ENCODE results near the gene FANCI.

Gene FANCI

GRCh38 chr15:89359471-89360293 is 115.9 kb downstream of the FANCI start:
- no peak for TF ChIP-seq USF1 (IDR thresholded peaks at IDR 0.05)
- TF ChIP-seq CEBPB (IDR thresholded peaks at IDR 0.05): no peak
- no peak for TF ChIP-seq NFIC (IDR thresholded peaks at IDR 0.05)
- TF ChIP-seq TAF1 (IDR thresholded peaks at IDR 0.05; ENCODE audit: low read depth): no peak
- no peak for TF ChIP-seq TEAD4 (IDR thresholded peaks at IDR 0.05)

GRCh38 chr15:89360294-89360971 is 116.7 kb downstream of the FANCI start:
- TF ChIP-seq RAD21 (IDR thresholded peaks at IDR 0.05; ENCODE audit: low read depth) (no peak), EP300 (IDR thresholded peaks at IDR 0.05; ENCODE audit: borderline replicate concordance) (no peak), CEBPB (IDR thresholded peaks at IDR 0.05) (no peak)

GRCh38 chr15:89361451-89362202 is 117.8 kb downstream of the FANCI start:
- TF ChIP-seq TEAD4 (IDR thresholded peaks at IDR 0.05): no peak
- no peak for TF ChIP-seq EGR1 (IDR thresholded peaks at IDR 0.05)
- TF ChIP-seq YY1 (IDR thresholded peaks at IDR 0.05; ENCODE audit: low read depth): no peak
- TF ChIP-seq RAD21 (IDR thresholded peaks at IDR 0.05; ENCODE audit: low read depth): no peak
- TF ChIP-seq NFIC (IDR thresholded peaks at IDR 0.05): no peak
- no peak for TF ChIP-seq USF1 (IDR thresholded peaks at IDR 0.05)
- TF ChIP-seq REST (IDR thresholded peaks at IDR 0.05; ENCODE audit: low read depth): peak; percentile 99
- no peak for TF ChIP-seq CREB1 (IDR thresholded peaks at IDR 0.05; ENCODE audit: low read depth)
- no peak for TF ChIP-seq TAF1 (IDR thresholded peaks at IDR 0.05; ENCODE audit: low read depth)
- no peak for TF ChIP-seq FOXM1 (IDR thresholded peaks at IDR 0.05; ENCODE audit: borderline replicate concordance, low read depth)
- TF ChIP-seq ZBTB7A (IDR thresholded peaks at IDR 0.05; ENCODE audit: low read depth): no peak
- peak; percentile 75 for TF ChIP-seq MAX (IDR thresholded peaks at IDR 0.05)
- no peak for TF ChIP-seq EP300 (IDR thresholded peaks at IDR 0.05; ENCODE audit: borderline replicate concordance)
- no peak for TF ChIP-seq TCF12 (IDR thresholded peaks at IDR 0.05; ENCODE audit: low read depth)
- TF ChIP-seq CEBPB (IDR thresholded peaks at IDR 0.05): no peak

GRCh38 chr15:89362203-89363101 is 118.7 kb downstream of the FANCI start:
- TF ChIP-seq CREB1 (IDR thresholded peaks at IDR 0.05; ENCODE audit: low read depth) (no peak), USF1 (IDR thresholded peaks at IDR 0.05) (no peak)

GRCh38 chr15:89363133-89363532 is 119.4 kb downstream of the FANCI start:
- TF ChIP-seq ZBTB7A (IDR thresholded peaks at IDR 0.05; ENCODE audit: low read depth): no peak
- no peak for TF ChIP-seq EGR1 (IDR thresholded peaks at IDR 0.05)

- no peak for TF ChIP-seq USF1 (IDR thresholded peaks at IDR 0.05)
- no peak for TF ChIP-seq TEAD4 (IDR thresholded peaks at IDR 0.05)
- TF ChIP-seq ZBTB7A (IDR thresholded peaks at IDR 0.05; ENCODE audit: low read depth): no peak
- no peak for TF ChIP-seq RAD21 (IDR thresholded peaks at IDR 0.05; ENCODE audit: low read depth)
- no peak for TF ChIP-seq EGR1 (IDR thresholded peaks at IDR 0.05)
- no peak for TF ChIP-seq TCF12 (IDR thresholded peaks at IDR 0.05; ENCODE audit: low read depth)
- no peak for TF ChIP-seq MAX (IDR thresholded peaks at IDR 0.05)
- TF ChIP-seq CREB1 (IDR thresholded peaks at IDR 0.05; ENCODE audit: low read depth): no peak
- TF ChIP-seq TAF1 (IDR thresholded peaks at IDR 0.05; ENCODE audit: low read depth): no peak
- TF ChIP-seq NFIC (IDR thresholded peaks at IDR 0.05): no peak
- TF ChIP-seq YY1 (IDR thresholded peaks at IDR 0.05; ENCODE audit: low read depth): no peak
- TF ChIP-seq FOXM1 (IDR thresholded peaks at IDR 0.05; ENCODE audit: borderline replicate concordance, low read depth): no peak
- no peak for TF ChIP-seq REST (IDR thresholded peaks at IDR 0.05; ENCODE audit: low read depth)
- no peak for TF ChIP-seq EP300 (IDR thresholded peaks at IDR 0.05; ENCODE audit: borderline replicate concordance)
- no peak for TF ChIP-seq CEBPB (IDR thresholded peaks at IDR 0.05)
Observed at GRCh38 chr15:89363770-89364169, 120.0 kb downstream of the FANCI start.
